ENCODE measurements around the gene SLC5A9.
"Not testable (repeated sequence)": the region's sequence is repeated elsewhere in the genome, so short reads cannot be mapped to it uniquely, and the experiment has no call there.

SLC5A9 gene

GRCh38 chr1:48214366-48214765, 8.2 kb upstream of the SLC5A9 start:
- not testable (repeated sequence) for DNase-seq (ENCODE audit: low read depth in 2 of 2)

- DNase-seq (ENCODE audit: low read depth in 2 of 2): no peak
Measured at GRCh38 chr1:48214820-48215219, 7.7 kb upstream of the SLC5A9 start.

GRCh38 chr1:48215222-48215621, 7.3 kb upstream of the SLC5A9 start:
- DNase-seq (ENCODE audit: low read depth in 2 of 2): no peak

GRCh38 chr1:48215889-48216288, 6.6 kb upstream of the SLC5A9 start:
- no peak for DNase-seq (ENCODE audit: low read depth in 2 of 2)

DNA sequence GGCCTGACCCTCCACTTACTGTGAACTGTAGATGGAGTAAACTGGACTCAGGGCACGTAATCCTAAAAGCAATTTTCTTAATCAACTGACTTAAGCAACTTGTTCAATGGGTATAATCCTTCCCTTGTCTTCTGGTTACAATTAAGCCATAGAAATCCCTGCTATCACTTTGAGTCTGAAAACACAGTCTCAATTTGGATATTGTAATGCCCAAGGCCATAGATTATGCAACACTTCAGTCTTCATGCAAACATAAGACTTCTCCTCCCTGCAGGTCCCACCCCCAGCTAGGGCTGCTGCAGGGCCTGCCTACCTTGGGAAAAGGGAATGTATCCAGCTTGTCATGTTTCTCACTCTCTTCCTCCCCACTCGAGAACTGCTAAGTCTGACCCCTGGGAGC, 6.2 kb upstream of the SLC5A9 start:
- no peak for DNase-seq (ENCODE audit: low read depth in 2 of 2)

- DNase-seq (ENCODE audit: low read depth in 2 of 2): no peak
Measured at GRCh38 chr1:48216941-48217340, 5.6 kb upstream of the SLC5A9 start.

DNA sequence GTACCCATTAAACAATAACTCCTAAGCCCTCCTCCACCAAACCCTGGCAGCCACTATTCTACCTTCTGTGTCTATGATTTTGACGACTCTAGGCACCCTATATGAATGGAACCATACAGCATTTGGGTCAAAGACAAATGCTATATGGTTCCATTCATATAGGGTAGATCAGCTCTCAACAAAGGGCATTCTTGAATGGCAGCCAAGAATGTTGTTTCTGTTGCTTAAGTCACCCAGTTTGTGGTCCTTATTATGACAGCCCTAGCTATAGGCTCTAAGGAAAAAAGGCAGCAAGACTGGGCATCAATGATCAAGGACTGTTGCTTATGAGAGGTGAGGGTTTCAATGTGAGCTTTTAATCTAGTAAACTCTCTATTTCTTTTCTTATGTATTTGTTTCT, 4.7 kb upstream of the SLC5A9 start:
- DNase-seq (ENCODE audit: low read depth in 2 of 2): no peak

DNA sequence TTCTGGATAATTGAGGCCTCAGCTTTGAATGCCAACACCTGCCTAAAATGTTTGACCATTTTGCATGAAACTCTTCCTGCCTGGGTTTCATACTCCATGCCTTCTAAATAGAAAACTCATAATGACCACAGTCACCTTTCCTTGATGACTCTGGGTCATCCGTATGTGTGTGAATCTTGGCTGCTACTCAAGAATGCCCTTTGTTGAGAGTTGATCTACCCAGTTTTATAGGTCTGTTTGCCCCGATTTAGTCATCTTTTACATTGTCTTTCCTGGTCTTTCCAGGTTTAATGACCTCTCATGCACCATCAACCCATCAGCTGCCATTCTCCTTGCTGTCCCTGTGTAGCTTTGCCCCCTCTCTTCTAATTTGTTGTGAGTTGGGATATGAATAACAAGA, 2.7 kb upstream of the SLC5A9 start:
- DNase-seq (ENCODE audit: low read depth in 2 of 2): no peak

- no peak for DNase-seq (ENCODE audit: low read depth in 2 of 2)
Measured at GRCh38 chr1:48221122-48221521, 1.4 kb upstream of the SLC5A9 start.

GRCh38 chr1:48221657-48222056, 859 bp upstream of the SLC5A9 start:
- no peak for DNase-seq (ENCODE audit: low read depth in 2 of 2)

DNA sequence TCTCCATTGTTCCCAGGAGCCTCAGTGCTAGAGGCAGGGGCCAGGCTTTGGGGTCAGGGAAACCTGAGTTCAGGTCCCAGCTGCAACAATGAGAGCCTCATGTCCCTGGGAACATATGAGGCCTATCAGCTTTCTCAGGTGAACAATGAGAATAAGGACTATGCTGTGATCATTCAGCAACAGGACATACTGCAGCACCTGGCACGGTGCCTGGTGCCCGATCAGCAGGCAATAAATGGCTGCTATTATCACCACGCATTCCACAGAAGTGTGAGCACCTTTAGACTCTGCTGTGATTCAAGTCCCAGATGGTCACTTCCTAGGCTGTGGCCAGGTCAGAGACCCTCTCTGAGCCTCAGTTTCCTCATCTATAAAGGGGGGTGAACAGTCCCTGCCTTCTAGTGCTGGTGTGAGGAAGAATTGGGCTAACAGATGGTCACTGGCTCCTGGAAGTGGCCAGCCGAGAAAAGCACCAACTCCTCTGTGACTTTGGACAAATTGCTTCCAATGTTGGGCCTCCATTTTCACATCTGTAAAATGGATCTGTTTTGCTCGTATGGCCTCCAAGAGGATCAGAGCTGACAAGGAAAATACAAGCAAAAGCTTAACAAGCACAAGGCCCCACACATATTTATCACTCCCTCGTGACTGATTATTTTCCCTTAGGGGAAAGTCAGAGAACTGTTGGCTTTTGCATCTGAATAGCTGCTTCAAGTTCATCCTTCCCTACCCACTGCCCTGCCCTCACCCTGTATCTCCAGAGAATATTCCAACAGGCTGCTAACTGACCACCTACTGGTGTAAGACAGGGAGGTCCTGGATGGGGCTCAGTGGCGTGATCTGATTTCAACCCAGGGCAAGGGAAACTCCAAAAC, 1.1 kb downstream of the SLC5A9 start:
- DNase-seq (ENCODE audit: low read depth in 2 of 2): no peak

- DNase-seq (ENCODE audit: low read depth in 2 of 2): no peak
Measured at GRCh38 chr1:48224791-48225190, 2.3 kb downstream of the SLC5A9 start.

DNA sequence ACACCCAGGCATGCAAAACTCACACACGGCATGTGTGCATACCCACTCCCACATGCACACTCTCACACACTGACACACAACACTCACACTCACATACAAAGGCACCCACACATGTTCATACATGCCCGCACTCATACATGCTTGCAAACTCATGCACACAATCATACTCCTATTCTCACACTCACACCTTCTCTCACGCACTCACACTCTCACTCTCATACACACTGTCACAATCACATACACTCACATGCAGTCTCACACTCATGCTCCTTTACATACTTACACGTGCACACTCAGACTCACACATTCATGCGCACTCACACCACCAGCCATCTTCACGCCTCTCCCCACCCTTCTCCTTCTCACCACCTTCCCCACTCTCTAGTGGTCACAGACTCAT, 3.1 kb downstream of the SLC5A9 start:
- no peak for DNase-seq (ENCODE audit: low read depth in 2 of 2)

DNA sequence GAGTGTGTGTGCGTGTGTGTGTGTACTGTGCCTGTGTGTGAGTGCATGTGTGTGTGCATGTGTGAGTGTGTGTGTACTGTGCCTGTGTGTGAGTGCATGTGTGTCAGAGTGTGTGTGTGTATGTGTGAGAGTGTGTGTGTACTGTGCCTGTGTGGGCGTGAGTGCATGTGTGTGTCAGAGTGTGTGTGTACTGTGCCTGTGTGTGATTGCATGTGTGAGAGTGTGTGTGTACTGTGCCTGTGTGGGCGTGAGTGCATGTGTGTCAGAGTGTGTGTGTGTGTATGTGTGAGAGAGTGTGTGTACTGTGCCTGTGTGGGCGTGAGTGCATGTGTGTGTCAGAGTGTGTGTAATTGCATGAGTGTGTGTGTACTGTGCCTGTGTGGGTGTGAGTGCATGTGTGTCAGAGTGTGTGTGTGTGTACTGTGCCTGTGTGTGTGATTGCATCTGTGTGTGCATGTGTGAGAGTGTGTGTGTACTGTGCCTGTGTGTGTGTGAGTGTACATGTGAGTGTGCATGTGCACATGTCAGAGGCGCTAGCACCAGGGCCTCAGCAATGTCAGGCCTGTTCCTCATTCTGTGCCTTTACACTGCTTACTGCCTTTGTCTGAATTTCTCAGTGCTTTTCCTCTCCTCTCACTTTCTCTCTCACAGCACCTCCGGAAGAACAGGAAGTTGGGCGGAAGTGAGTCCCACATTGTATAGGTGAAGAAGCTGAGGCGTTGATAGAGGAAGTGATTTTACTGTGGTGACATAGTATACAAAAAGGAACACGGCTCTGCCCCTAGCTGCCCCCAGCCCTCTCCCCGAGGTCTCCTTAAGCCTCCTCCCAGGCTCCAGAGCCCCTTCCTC, 4.9 kb downstream of the SLC5A9 start:
- DNase-seq (ENCODE audit: low read depth in 2 of 2): no peak

DNA sequence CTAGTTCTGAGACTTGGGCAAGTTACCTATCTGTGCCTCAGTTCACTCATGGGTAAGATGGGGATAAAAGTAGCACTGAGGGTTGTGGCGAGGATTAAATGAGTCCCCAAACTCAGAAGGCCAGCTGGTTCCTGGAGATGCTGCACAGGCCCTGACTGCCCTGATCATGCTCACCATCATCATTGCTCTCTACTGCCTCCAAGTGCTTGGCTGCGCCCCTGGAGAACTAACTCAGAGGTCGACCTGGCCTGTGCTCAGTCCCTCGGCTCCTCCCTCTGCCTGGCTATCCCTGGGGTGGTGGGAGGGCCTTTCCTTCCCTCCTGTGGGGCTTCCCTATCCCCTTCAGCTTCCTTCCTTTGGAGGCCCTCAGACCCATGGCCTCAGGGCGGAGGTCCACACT, 5.6 kb downstream of the SLC5A9 start:
- no peak for DNase-seq (ENCODE audit: low read depth in 2 of 2)

DNA sequence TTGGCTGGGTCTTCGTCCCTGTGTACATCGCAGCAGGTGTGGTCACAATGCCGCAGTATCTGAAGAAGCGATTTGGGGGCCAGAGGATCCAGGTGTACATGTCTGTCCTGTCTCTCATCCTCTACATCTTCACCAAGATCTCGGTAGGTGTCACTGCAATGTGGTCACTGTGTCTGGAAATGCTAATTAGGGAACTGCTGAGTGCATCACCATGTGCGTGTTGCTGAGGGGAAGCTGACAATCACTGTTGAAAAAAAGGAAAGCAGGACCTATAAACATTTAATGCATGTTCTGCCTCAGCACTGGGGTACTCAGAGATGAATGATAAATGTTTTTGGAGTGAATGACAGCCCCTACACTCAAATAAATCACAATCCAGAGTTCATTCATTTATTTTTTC, 6.8 kb downstream of the SLC5A9 start:
- no peak for DNase-seq (ENCODE audit: low read depth in 2 of 2)

GRCh38 chr1:48230236-48230635, 7.7 kb downstream of the SLC5A9 start:
- DNase-seq (ENCODE audit: low read depth in 2 of 2): no peak

- no peak for DNase-seq (ENCODE audit: low read depth in 2 of 2)
Measured at GRCh38 chr1:48232722-48233121, 10.2 kb downstream of the SLC5A9 start.

DNA sequence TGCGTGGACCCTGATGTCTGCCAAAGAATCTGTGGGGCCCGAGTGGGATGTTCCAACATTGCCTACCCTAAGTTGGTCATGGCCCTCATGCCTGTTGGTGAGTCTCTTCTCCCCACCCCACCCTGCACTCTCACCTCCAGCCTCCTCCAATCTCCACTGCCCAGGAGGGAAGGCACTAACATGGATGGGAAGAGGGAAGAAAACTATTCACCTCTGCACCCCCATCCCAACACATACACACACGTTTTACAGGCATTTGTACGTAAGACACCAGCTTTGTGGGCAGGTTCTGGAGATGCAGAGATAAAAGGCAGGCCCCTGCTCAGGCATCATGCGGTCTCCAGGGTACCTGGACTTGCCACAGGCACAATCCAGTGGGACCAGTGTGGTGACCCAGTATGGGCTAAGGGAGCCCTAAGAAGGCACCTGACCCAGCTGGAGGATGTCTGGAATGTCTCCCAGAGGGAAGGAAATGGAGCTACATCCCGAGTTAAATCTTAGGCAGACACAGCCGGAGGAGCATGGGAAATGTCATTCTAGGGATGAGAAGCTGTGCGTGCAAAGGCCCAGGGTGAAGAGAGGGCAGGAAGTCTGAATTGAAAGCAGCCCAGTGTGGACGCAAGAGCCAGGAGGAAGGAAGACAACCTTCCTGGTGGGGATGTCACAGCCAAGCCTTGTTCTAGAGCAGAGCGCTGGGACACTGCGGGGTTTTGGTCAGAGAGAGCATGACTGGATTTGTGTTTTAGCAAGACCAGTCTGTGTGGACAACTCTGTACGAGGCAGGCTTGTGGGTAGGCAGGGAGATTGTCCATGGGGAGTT, 11.4 kb downstream of the SLC5A9 start:
- no peak for DNase-seq (ENCODE audit: low read depth in 2 of 2)

- DNase-seq (ENCODE audit: low read depth in 2 of 2): no peak
Measured at GRCh38 chr1:48235652-48236051, 13.1 kb downstream of the SLC5A9 start.

DNA sequence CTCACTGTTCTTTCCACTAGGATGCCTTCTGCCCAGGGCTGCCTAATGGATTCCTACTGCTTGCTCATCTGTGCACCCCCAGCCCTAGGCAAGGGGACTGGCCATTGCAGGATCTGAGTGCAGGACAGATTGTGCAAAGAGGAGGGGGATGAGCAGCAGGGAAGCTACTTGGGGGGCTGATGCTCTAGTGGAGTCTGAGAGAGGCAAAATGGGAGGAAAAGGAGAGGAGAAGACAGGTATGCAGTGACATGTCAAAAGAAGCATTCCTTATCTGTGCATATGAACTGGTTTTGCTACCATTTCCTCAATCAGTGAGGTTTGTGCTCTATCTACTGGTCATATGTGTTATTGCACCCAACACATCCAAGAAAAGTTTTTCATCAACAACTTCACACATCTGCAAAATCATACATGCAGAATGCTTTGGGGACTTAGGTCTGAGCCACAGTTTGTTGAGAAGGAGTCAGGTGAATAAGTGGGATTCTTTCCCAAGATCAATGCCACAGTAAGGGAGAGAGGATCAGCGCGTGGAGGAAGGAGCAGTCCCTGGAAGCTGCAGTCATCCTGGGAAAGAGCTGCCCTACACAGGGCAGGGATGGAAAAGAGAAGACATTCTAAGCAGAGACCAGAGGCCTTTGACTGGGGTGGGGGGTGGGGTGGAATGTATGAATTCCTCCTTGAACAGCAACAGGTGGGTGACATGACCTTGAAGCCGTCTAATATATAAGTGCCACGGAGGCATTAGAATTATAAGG, 14.4 kb downstream of the SLC5A9 start:
- no peak for DNase-seq (ENCODE audit: low read depth in 2 of 2)

All from stimulated activated CD4-positive, alpha-beta T cell treated with anti-CD3 and anti-CD28 coated beads, Interleukin-4, amount 100 ng/mL, for 48 hours (primary cell).